ENCODE data around the gene C3orf70. TPM values are rescaled to one million over a fixed set of nuclear protein-coding genes. Genes with fewer than 3 reads are reported as not detected.

The C3orf70 gene
- total RNA-seq, 4 donors from 2014 or later, result 3.6 to 8.5 (median 5.0) TPM

- Histone ChIP-seq H3K9me3 (peaks cover 16% of the 10 kb centered on the region), H3K27ac (no peak overlapping the region), H3K27me3 (no peaks in the 10 kb centered on the region), H3K4me1 (no peaks in the 10 kb centered on the region), H3K36me3 (no peaks in the 10 kb centered on the region), H3K4me3 (no peak overlapping the region)
- DNase-seq (ENCODE audit: low spot score in 2 of 2), result no peak
- TF ChIP-seq CTCF (IDR thresholded peaks at IDR 0.05) (no peak), EP300 (IDR thresholded peaks at IDR 0.05) (no peak), POLR2AphosphoS5 (IDR thresholded peaks at IDR 0.05) (no peak)
- 83% methylated on average over 2 of the region's 2 CpGs for WGBS
These were observed 93.1 kb downstream of the C3orf70 start for GRCh38 chr3:185059766-185060165.

- H3K27me3 ChIP-seq, result no peaks in the 10 kb centered on the region
- H3K36me3 ChIP-seq, result peaks cover 10% of the 10 kb centered on the region
- no peak overlapping the region for H3K4me3 ChIP-seq
- H3K27ac ChIP-seq, result no peak overlapping the region
- DNase-seq (ENCODE audit: low spot score in 2 of 2), result no peak
- TF ChIP-seq EP300 (IDR thresholded peaks at IDR 0.05) (no peak), POLR2AphosphoS5 (IDR thresholded peaks at IDR 0.05) (no peak), CTCF (IDR thresholded peaks at IDR 0.05) (no peak), POLR2A (IDR thresholded peaks at IDR 0.05) (no peak)
- 51% methylated on average over 2 of the region's 2 CpGs for WGBS
- H3K9me3 ChIP-seq, result peaks cover 16% of the 10 kb centered on the region
- H3K4me1 ChIP-seq, result no peaks in the 10 kb centered on the region
These were observed 94.1 kb downstream of the C3orf70 start for GRCh38 chr3:185058796-185059195.

GRCh38 chr3:185057829-185058228 is 95.0 kb downstream of the C3orf70 start:
- Histone ChIP-seq H3K27ac (no peak overlapping the region), H3K27me3 (no peaks in the 10 kb centered on the region), H3K4me1 (no peaks in the 10 kb centered on the region), H3K36me3 (peaks cover 19% of the 10 kb centered on the region), H3K4me3 (no peak overlapping the region), H3K9me3 (peaks cover 16% of the 10 kb centered on the region)
- TF ChIP-seq POLR2A (IDR thresholded peaks at IDR 0.05), result no peak
- no peak for TF ChIP-seq CTCF (IDR thresholded peaks at IDR 0.05)
- no peak for TF ChIP-seq EP300 (IDR thresholded peaks at IDR 0.05)
- no peak for TF ChIP-seq POLR2AphosphoS5 (IDR thresholded peaks at IDR 0.05)
- no peak for DNase-seq (ENCODE audit: low spot score in 2 of 2)
- 97% methylated on average over 1 of the region's 1 CpG for WGBS

GRCh38 chr3:185056908-185057307 is 96.0 kb downstream of the C3orf70 start:
- H3K4me3 ChIP-seq, result no peak overlapping the region
- no peaks in the 10 kb centered on the region for H3K27me3 ChIP-seq
- no peaks in the 10 kb centered on the region for H3K4me1 ChIP-seq
- no peak overlapping the region for H3K27ac ChIP-seq
- DNase-seq (ENCODE audit: low spot score in 2 of 2), result no peak
- peaks cover 28% of the 10 kb centered on the region for H3K36me3 ChIP-seq
- TF ChIP-seq EP300 (IDR thresholded peaks at IDR 0.05), result no peak
- no peak for TF ChIP-seq POLR2AphosphoS5 (IDR thresholded peaks at IDR 0.05)
- TF ChIP-seq POLR2A (IDR thresholded peaks at IDR 0.05), result no peak
- TF ChIP-seq CTCF (IDR thresholded peaks at IDR 0.05), result no peak
- 99% methylated on average over 2 of the region's 2 CpGs for WGBS
- peaks cover 16% of the 10 kb centered on the region for H3K9me3 ChIP-seq

- peaks cover 15% of the 10 kb centered on the region for H3K9me3 ChIP-seq
- H3K27ac ChIP-seq, result no peak overlapping the region
- no peaks in the 10 kb centered on the region for H3K27me3 ChIP-seq
- TF ChIP-seq CTCF (IDR thresholded peaks at IDR 0.05), result no peak
- no peak for TF ChIP-seq POLR2AphosphoS5 (IDR thresholded peaks at IDR 0.05)
- TF ChIP-seq POLR2A (IDR thresholded peaks at IDR 0.05), result no peak
- no peak for TF ChIP-seq EP300 (IDR thresholded peaks at IDR 0.05)
- no peaks in the 10 kb centered on the region for H3K4me1 ChIP-seq
- H3K36me3 ChIP-seq, result peaks cover 71% of the 10 kb centered on the region
- no peak for DNase-seq (ENCODE audit: low spot score in 2 of 2)
- WGBS, result 83% methylated on average over 6 of the region's 6 CpGs
- no peak overlapping the region for H3K4me3 ChIP-seq
These were observed 100.2 kb downstream of the C3orf70 start for GRCh38 chr3:185052631-185053030.

All from suprapubic skin (tissue), 4 donors.